ENCODE data around the gene DTWD2.
"Not testable (repeated sequence)": the region's sequence is repeated elsewhere in the genome, so short reads cannot be mapped to it uniquely, and the experiment has no call there.

The DTWD2 gene

GRCh38 chr5:118921866-118922265, 66.5 kb downstream of the DTWD2 start:
- no peaks in the 10 kb centered on the region for H3K36me3 ChIP-seq (ENCODE audit: control insufficient read depth, low read length)
- H3K4me3 ChIP-seq (ENCODE audit: low read length): no peak overlapping the region
- TF ChIP-seq CTCF (IDR thresholded peaks at IDR 0.05; ENCODE audit: low read depth, low read length, poor library complexity, severe bottlenecking): no peak
- no peak for TF ChIP-seq EZH2phosphoT487 (IDR thresholded peaks at IDR 0.05; ENCODE audit: borderline replicate concordance, low read length)
- no peak overlapping the region for H3K4me2 ChIP-seq (ENCODE audit: low read length)
- H3F3A ChIP-seq (ENCODE audit: control insufficient read depth, insufficient read depth): no peaks in the 10 kb centered on the region
- no peaks in the 10 kb centered on the region for H3K27me3 ChIP-seq (ENCODE audit: control insufficient read depth, low read length)
- H3K9me3 ChIP-seq (ENCODE audit: control insufficient read depth, insufficient read depth, low read length): no peaks in the 10 kb centered on the region
- H3K4me1 ChIP-seq (ENCODE audit: control insufficient read depth, low read length): no peaks in the 10 kb centered on the region
- no peaks in the 10 kb centered on the region for H3K9me2 ChIP-seq (replicated peaks; ENCODE audit: control insufficient read depth, low read length)
- no peaks in the 10 kb centered on the region for H3K79me2 ChIP-seq (ENCODE audit: control insufficient read depth, low read length)
- no peak overlapping the region for H3K27ac ChIP-seq (ENCODE audit: low read depth, low read length)
- H4K20me1 ChIP-seq (ENCODE audit: control insufficient read depth, insufficient read depth, low read depth, low read length): no peaks in the 10 kb centered on the region

GRCh38 chr5:118919016-118919415, 69.3 kb downstream of the DTWD2 start:
- H3K4me2 ChIP-seq (ENCODE audit: low read length): no peak overlapping the region
- no peaks in the 10 kb centered on the region for H3K79me2 ChIP-seq (ENCODE audit: control insufficient read depth, low read length)
- no peaks in the 10 kb centered on the region for H3K9me3 ChIP-seq (ENCODE audit: control insufficient read depth, insufficient read depth, low read length)
- H3K27ac ChIP-seq (ENCODE audit: low read depth, low read length): no peak overlapping the region
- no peaks in the 10 kb centered on the region for H3K27me3 ChIP-seq (ENCODE audit: control insufficient read depth, low read length)
- H4K20me1 ChIP-seq (ENCODE audit: control insufficient read depth, insufficient read depth, low read depth, low read length): no peaks in the 10 kb centered on the region
- no peak overlapping the region for H3K4me3 ChIP-seq (ENCODE audit: low read length)
- no peaks in the 10 kb centered on the region for H3K36me3 ChIP-seq (ENCODE audit: control insufficient read depth, low read length)
- H3F3A ChIP-seq (ENCODE audit: control insufficient read depth, insufficient read depth): no peaks in the 10 kb centered on the region
- TF ChIP-seq EZH2phosphoT487 (IDR thresholded peaks at IDR 0.05; ENCODE audit: borderline replicate concordance, low read length) (no peak), CTCF (IDR thresholded peaks at IDR 0.05; ENCODE audit: low read depth, low read length, poor library complexity, severe bottlenecking) (no peak)
- no peaks in the 10 kb centered on the region for H3K9me2 ChIP-seq (replicated peaks; ENCODE audit: control insufficient read depth, low read length)
- no peaks in the 10 kb centered on the region for H3K4me1 ChIP-seq (ENCODE audit: control insufficient read depth, low read length)

- Histone ChIP-seq H3F3A (ENCODE audit: control insufficient read depth, insufficient read depth) (no peaks in the 10 kb centered on the region), H3K36me3 (ENCODE audit: control insufficient read depth, low read length) (no peaks in the 10 kb centered on the region)
Observed at GRCh38 chr5:118918232-118918631, 70.1 kb downstream of the DTWD2 start.

GRCh38 chr5:118907536-118907935, 80.8 kb downstream of the DTWD2 start:
- not testable (repeated sequence) for H3K27ac ChIP-seq (ENCODE audit: low read depth, low read length); H3K27me3 ChIP-seq (ENCODE audit: control insufficient read depth, low read length); H3K36me3 ChIP-seq (ENCODE audit: control insufficient read depth, low read length); H3K9me2 ChIP-seq (replicated peaks; ENCODE audit: control insufficient read depth, low read length); H4K20me1 ChIP-seq (ENCODE audit: control insufficient read depth, insufficient read depth, low read depth, low read length); H3K4me3 ChIP-seq (ENCODE audit: low read length); H3K4me1 ChIP-seq (ENCODE audit: control insufficient read depth, low read length); H3K9me3 ChIP-seq (ENCODE audit: control insufficient read depth, insufficient read depth, low read length); H3K4me2 ChIP-seq (ENCODE audit: low read length); H3F3A ChIP-seq (ENCODE audit: control insufficient read depth, insufficient read depth); H3K79me2 ChIP-seq (ENCODE audit: control insufficient read depth, low read length)

More at GRCh38 chr5:118918232-118918631, 70.1 kb downstream of the DTWD2 start:
- H3K27me3 ChIP-seq (ENCODE audit: control insufficient read depth, low read length): no peaks in the 10 kb centered on the region
- no peaks in the 10 kb centered on the region for H3K79me2 ChIP-seq (ENCODE audit: control insufficient read depth, low read length)
- H3K4me3 ChIP-seq (ENCODE audit: low read length): no peak overlapping the region
- no peaks in the 10 kb centered on the region for H3K9me2 ChIP-seq (replicated peaks; ENCODE audit: control insufficient read depth, low read length)
- H3K4me2 ChIP-seq (ENCODE audit: low read length): no peak overlapping the region
- H3K27ac ChIP-seq (ENCODE audit: low read depth, low read length): no peak overlapping the region
- no peaks in the 10 kb centered on the region for H3K4me1 ChIP-seq (ENCODE audit: control insufficient read depth, low read length)
- H3K9me3 ChIP-seq (ENCODE audit: control insufficient read depth, insufficient read depth, low read length): no peaks in the 10 kb centered on the region
- H4K20me1 ChIP-seq (ENCODE audit: control insufficient read depth, insufficient read depth, low read depth, low read length): no peaks in the 10 kb centered on the region
- no peak for TF ChIP-seq EZH2phosphoT487 (IDR thresholded peaks at IDR 0.05; ENCODE audit: borderline replicate concordance, low read length)
- TF ChIP-seq CTCF (IDR thresholded peaks at IDR 0.05; ENCODE audit: low read depth, low read length, poor library complexity, severe bottlenecking): no peak

Measured in DOHH2 (cell line).